ENCODE data around the gene RAB35. TPM values are rescaled to one million over a fixed set of nuclear protein-coding genes. Genes with fewer than 3 reads are reported as not detected.
A peak's percentile ranks its signal among the peaks of the same experiment; 100 is the strongest.

Gene RAB35
- total and polyA plus RNA-seq, 8 donors = 8.1 to 35.4 (median 16.5) TPM

GRCh38 chr12:120130011-120130410 lies 13.5 kb upstream of the RAB35 start:
- no peaks in the 10 kb centered on the region for H3K9me3 ChIP-seq
- no peaks in the 10 kb centered on the region for H3K27me3 ChIP-seq
- DNase-seq = no peak
- WGBS, 5 donors = 84 to 92% (median 88%) methylated on average over 6 of the region's 6 CpGs
- H3K4me1 ChIP-seq = peaks cover 10 to 49% (median 19%) of the 10 kb centered on the region in 4 donors
- no peak overlapping the region for H3K27ac ChIP-seq
- intact Hi-C loops (cut with DNase I; ENCODE audit: low total_unique reads) = no loop called here
- TF ChIP-seq CTCF (IDR thresholded peaks at IDR 0.05) = no peak
- no peak for TF ChIP-seq POLR2AphosphoS5 (IDR thresholded peaks at IDR 0.05)
- TF ChIP-seq EP300 (IDR thresholded peaks at IDR 0.05) = no peak
- TF ChIP-seq POLR2A (IDR thresholded peaks at IDR 0.05) = no peak
- no peak overlapping the region for H3K4me3 ChIP-seq
- H3K36me3 ChIP-seq = peaks cover 75 to 100% (median 93%) of the 10 kb centered on the region in 4 donors

GRCh38 chr12:120126635-120127005 lies 10.1 kb upstream of the RAB35 start:
- 32 to 78% (median 76%) methylated on average over 2 of the region's 2 CpGs for WGBS, 5 donors
- peaks cover 43 to 67% (median 59%) of the 10 kb centered on the region in 4 donors for H3K36me3 ChIP-seq
- no peak overlapping the region for H3K4me3 ChIP-seq
- H3K27ac ChIP-seq = peak overlapping the region in 2 of 5 donors; percentile 10 to 37
- no peaks in the 10 kb centered on the region for H3K27me3 ChIP-seq
- peak in 1 of 2 donors; percentile 42 for DNase-seq
- no peaks in the 10 kb centered on the region for H3K9me3 ChIP-seq
- TF ChIP-seq POLR2AphosphoS5 (IDR thresholded peaks at IDR 0.05) (peak in 1 of 3 donors; percentile 4), CTCF (IDR thresholded peaks at IDR 0.05) (no peak), POLR2A (IDR thresholded peaks at IDR 0.05) (no peak)
- intact Hi-C loops (cut with DNase I; ENCODE audit: low total_unique reads) = no loop called here
- peaks cover 1 to 27% (median 8%) of the 10 kb centered on the region in 4 donors for H3K4me1 ChIP-seq

- H3K27me3 ChIP-seq = no peaks in the 10 kb centered on the region
- peaks cover 37 to 61% (median 53%) of the 10 kb centered on the region in 4 donors for H3K36me3 ChIP-seq
- H3K27ac ChIP-seq = peak overlapping the region in 3 of 5 donors; percentile 7 to 37 (median 10)
- H3K4me1 ChIP-seq = peaks cover 0 to 21% (median 4%) of the 10 kb centered on the region in 4 donors
- no peak overlapping the region for H3K4me3 ChIP-seq
- DNase-seq = no peak
- no peak for TF ChIP-seq EP300 (IDR thresholded peaks at IDR 0.05)
- TF ChIP-seq POLR2A (IDR thresholded peaks at IDR 0.05) = no peak
- WGBS, 5 donors = 87 to 98% (median 88%) methylated on average over 5 to 6 of the region's 6 CpGs
- intact Hi-C loops (cut with DNase I; ENCODE audit: low total_unique reads) = no loop called here
- H3K9me3 ChIP-seq = no peaks in the 10 kb centered on the region
Observed at GRCh38 chr12:120125792-120126634, 9.5 kb upstream of the RAB35 start.

GRCh38 chr12:120125029-120125428 lies 8.5 kb upstream of the RAB35 start:
- H3K4me3 ChIP-seq = no peak overlapping the region
- no peaks in the 10 kb centered on the region for H3K27me3 ChIP-seq
- peaks cover 27 to 51% (median 43%) of the 10 kb centered on the region in 4 donors for H3K36me3 ChIP-seq
- TF ChIP-seq POLR2A (IDR thresholded peaks at IDR 0.05) (no peak), POLR2AphosphoS5 (IDR thresholded peaks at IDR 0.05) (no peak), EP300 (IDR thresholded peaks at IDR 0.05) (no peak), CTCF (IDR thresholded peaks at IDR 0.05) (no peak)
- peaks cover 0 to 26% (median 5%) of the 10 kb centered on the region in 4 donors for H3K4me1 ChIP-seq
- intact Hi-C loops (cut with DNase I; ENCODE audit: low total_unique reads) = no loop called here
- H3K9me3 ChIP-seq = no peaks in the 10 kb centered on the region
- H3K27ac ChIP-seq = no peak overlapping the region
- no peak for DNase-seq
- 87 to 92% (median 89%) methylated on average over 4 of the region's 4 CpGs for WGBS, 5 donors

All from stomach (tissue), 9 donors.